ENCODE measurements around the gene RSF1. TPM values are rescaled to one million over a fixed set of nuclear protein-coding genes. Genes with fewer than 3 reads are reported as not detected.
A peak's percentile ranks its signal among the peaks of the same experiment; 100 is the strongest.
"Not testable (repeated sequence)": the region's sequence is repeated elsewhere in the genome, so short reads cannot be mapped to it uniquely, and the experiment has no call there.

RSF1 gene
- total RNA-seq, 1 donor from 2014 or later: 97.6 TPM

DNA sequence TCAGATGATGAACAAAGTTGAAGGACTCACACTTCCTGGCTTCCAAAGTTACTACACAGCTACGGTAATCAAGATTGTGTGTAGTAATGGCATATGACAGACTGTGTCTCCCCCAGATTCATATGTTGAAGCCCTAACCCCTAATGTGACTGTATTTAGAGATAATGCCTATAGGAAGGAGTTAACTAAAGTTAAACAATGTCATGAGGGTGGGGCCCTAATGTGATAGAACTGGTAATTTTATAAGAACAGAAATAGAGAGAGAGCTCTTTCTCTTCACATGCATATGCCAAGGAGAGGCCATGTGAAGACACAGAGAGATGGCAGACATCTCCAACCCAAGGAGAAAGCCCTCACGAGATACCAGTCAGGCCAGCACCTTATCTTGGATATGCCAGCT is 8.4 kb upstream of the RSF1 start:
- Mint-ChIP-seq H3K27ac (ENCODE audit: unreplicated experiment) (no peak overlapping the region), H3K36me3 (ENCODE audit: unreplicated experiment) (peaks cover 17% of the 10 kb centered on the region), H3K9me3 (ENCODE audit: unreplicated experiment) (no peaks in the 10 kb centered on the region), H3K4me3 (ENCODE audit: unreplicated experiment) (no peak overlapping the region), H3K27me3 (ENCODE audit: unreplicated experiment) (peaks cover 1% of the 10 kb centered on the region), H3K4me1 (ENCODE audit: low read depth, unreplicated experiment) (no peaks in the 10 kb centered on the region)
- no peak for DNase-seq
- TF ChIP-seq, protein P1, sequence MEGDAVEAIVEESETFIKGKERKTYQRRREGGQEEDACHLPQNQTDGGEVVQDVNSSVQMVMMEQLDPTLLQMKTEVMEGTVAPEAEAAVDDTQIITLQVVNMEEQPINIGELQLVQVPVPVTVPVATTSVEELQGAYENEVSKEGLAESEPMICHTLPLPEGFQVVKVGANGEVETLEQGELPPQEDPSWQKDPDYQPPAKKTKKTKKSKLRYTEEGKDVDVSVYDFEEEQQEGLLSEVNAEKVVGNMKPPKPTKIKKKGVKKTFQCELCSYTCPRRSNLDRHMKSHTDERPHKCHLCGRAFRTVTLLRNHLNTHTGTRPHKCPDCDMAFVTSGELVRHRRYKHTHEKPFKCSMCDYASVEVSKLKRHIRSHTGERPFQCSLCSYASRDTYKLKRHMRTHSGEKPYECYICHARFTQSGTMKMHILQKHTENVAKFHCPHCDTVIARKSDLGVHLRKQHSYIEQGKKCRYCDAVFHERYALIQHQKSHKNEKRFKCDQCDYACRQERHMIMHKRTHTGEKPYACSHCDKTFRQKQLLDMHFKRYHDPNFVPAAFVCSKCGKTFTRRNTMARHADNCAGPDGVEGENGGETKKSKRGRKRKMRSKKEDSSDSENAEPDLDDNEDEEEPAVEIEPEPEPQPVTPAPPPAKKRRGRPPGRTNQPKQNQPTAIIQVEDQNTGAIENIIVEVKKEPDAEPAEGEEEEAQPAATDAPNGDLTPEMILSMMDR (IDR thresholded peaks at IDR 0.05; ENCODE audit: partially characterized antibody, unreplicated experiment): no peak

DNA sequence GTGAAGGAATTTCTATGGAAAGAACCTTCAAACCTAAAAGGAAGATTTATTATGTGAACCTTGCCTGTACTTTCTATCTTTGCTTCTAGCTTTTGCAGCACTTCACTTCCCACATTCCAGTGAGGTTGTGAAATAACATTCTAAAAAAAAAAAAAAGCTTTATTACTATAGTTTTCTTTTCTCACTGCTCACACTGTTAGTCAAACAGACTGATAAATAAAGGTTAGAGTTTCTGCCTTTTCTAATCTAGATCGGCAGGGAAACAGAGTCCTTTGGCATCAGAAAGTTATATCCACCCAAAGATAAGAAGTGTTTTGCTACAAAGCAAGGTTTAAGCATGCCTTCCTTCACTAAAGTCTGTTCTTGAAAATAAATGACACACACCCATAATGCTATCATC is 3.3 kb upstream of the RSF1 start:
- TF ChIP-seq, protein P1 (IDR thresholded peaks at IDR 0.05; ENCODE audit: partially characterized antibody, unreplicated experiment): no peak
- Mint-ChIP-seq H3K27ac (ENCODE audit: unreplicated experiment) (no peak overlapping the region), H3K4me3 (ENCODE audit: unreplicated experiment) (no peak overlapping the region), H3K27me3 (ENCODE audit: unreplicated experiment) (peaks cover 10% of the 10 kb centered on the region), H3K9me3 (ENCODE audit: unreplicated experiment) (peaks cover 11% of the 10 kb centered on the region), H3K36me3 (ENCODE audit: unreplicated experiment) (no peaks in the 10 kb centered on the region), H3K4me1 (ENCODE audit: low read depth, unreplicated experiment) (peaks cover 8% of the 10 kb centered on the region)
- DNase-seq: no peak

DNA sequence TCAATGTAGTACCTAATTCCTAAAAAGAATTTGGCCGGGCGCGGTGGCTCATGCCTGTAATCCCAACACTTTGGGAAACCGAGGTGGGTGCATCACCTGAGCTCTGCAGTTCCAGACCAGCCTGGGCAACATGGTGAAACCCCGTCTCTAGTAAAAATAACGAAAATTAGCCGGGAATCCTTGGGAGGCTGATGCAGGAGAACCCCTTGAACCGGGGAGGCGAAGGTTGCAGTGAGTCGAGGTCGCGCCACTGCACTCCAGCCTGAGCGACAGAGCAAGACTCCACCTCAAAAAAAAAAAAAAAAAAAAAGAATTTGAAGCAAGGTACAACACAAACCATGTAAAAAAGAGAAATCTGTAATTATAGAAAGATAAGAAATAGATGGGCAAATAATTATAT is 1.6 kb upstream of the RSF1 start:
- H3K9me3 Mint-ChIP-seq (ENCODE audit: unreplicated experiment): peaks cover 11% of the 10 kb centered on the region
- not testable (repeated sequence) for H3K36me3 Mint-ChIP-seq (ENCODE audit: unreplicated experiment); DNase-seq; H3K4me1 Mint-ChIP-seq (ENCODE audit: low read depth, unreplicated experiment); H3K27ac Mint-ChIP-seq (ENCODE audit: unreplicated experiment)
- H3K27me3 Mint-ChIP-seq (ENCODE audit: unreplicated experiment): peaks cover 10% of the 10 kb centered on the region
- H3K4me3 Mint-ChIP-seq (ENCODE audit: unreplicated experiment): peak overlapping the region; percentile 96

DNA sequence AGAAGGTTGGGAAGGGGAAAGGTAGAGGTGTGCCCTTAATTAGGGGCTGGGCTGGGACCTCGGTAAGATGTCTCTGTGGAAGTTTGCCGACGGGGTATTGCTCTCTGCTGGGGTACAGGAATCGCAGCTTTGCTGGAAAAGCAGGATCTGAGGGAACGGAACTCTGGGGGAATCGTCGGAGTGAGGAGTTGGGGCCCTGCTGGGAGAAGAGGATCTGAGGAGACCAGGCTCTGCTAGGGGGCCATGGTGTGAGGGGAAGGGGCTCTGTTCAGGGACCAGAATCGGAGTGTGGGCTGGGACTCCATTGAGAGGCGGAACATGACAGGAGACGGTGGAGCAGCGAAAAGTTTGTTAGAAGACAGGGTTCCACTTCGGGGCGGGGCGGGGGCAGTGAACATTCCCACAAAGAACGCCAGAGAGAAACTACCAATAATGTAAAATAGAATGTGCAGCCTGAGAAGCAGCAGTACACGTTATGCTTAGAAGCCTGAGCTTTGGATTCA is 878 bp upstream of the RSF1 start:
- Mint-ChIP-seq H3K27me3 (ENCODE audit: unreplicated experiment) (peaks cover 9% of the 10 kb centered on the region), H3K4me1 (ENCODE audit: low read depth, unreplicated experiment) (peaks cover 9% of the 10 kb centered on the region), H3K27ac (ENCODE audit: unreplicated experiment) (peak overlapping the region; percentile 79), H3K36me3 (ENCODE audit: unreplicated experiment) (no peaks in the 10 kb centered on the region), H3K4me3 (ENCODE audit: unreplicated experiment) (peak overlapping the region; percentile 96), H3K9me3 (ENCODE audit: unreplicated experiment) (peaks cover 11% of the 10 kb centered on the region)
- peak; percentile 28 for DNase-seq
- TF ChIP-seq, protein P1 (IDR thresholded peaks at IDR 0.05; ENCODE audit: partially characterized antibody, unreplicated experiment): no peak

DNA sequence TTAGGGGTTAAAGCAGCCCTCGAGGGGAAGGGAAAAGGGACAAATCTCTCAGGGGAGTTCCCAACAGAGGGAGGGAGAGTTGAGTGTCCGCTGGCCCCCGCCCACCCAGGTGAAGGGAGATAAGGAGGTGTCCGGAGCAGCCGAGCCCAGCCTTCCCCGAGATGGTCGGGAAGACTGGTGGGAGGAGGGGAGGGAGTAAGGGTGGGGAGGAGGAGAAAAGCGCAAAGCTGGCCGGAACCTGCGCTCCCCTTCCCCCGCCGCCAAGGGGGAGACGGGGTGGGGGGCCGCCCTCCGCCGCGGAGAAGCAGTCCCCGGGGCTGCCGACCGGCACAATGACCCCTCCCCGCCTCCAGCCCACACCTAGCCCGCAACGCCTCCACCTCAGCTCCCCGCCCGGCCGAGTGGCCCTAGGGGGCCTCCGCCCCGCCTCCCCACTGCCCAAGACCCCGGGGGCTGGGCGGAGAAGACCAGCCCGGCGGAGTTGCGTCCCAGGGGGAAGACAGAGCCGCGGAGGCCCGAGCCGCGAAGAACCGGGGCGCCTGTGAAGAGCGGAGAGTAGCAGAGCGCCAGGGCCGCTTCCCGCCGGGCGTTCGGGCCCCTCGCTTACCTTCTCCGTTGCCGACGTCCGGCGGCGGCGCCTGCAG is 479 bp downstream of the RSF1 start:
- H3K9me3 Mint-ChIP-seq (ENCODE audit: unreplicated experiment): peaks cover 11% of the 10 kb centered on the region
- TF ChIP-seq, protein P1 (IDR thresholded peaks at IDR 0.05; ENCODE audit: partially characterized antibody, unreplicated experiment): no peak
- H3K36me3 Mint-ChIP-seq (ENCODE audit: unreplicated experiment): no peaks in the 10 kb centered on the region
- peak overlapping the region; percentile 98 for H3K4me3 Mint-ChIP-seq (ENCODE audit: unreplicated experiment)
- peak; percentile 68 for DNase-seq
- peak overlapping the region; percentile 92 for H3K27ac Mint-ChIP-seq (ENCODE audit: unreplicated experiment)
- peaks cover 9% of the 10 kb centered on the region for H3K4me1 Mint-ChIP-seq (ENCODE audit: low read depth, unreplicated experiment)
- peaks cover 9% of the 10 kb centered on the region for H3K27me3 Mint-ChIP-seq (ENCODE audit: unreplicated experiment)

Measured in glutamatergic neuron (in vitro differentiated cells).